Heart left ventricle (tissue), 16 donors: Measurements from ENCODE around the gene CMC4. TPM values are rescaled to one million over a fixed set of nuclear protein-coding genes. Genes with fewer than 3 reads are reported as not detected.

Source experiments
- ATAC-seq, 4 donors: fragments of 200-7000 bp; cut with Tn5 transposase; one replicate each; pipeline ENCODE4 v1.9.1; 2020 to 2022; ENCODE audit warnings: moderate library complexity in 4 of 4, mild to moderate bottlenecking in 3 of 4, moderate number of reproducible peaks in 1 of 4
- DNase-seq, 5 donors: peaks; one replicate each; pipeline ENCODE4 v3.0.0-alpha.2; 2020
- H3K27ac ChIP-seq, 12 donors: fragments of 200-600 bp; sonication (generic) in 4 of 12; one replicate each; pipeline versions ENCODE4 v1.5.0 to v1.8.0; 2016 to 2022; ENCODE audit warnings: mild to moderate bottlenecking in 2 of 12
- H3K27me3 ChIP-seq, 9 donors: fragments of 200-600 bp; sonication (generic) in 2 of 9; one replicate each; pipeline versions ENCODE4 v1.5.1 to v1.8.0; 2016 to 2022; ENCODE audit warnings: mild to moderate bottlenecking in 3 of 9
- H3K36me3 ChIP-seq, 9 donors: fragments of 200-600 bp; sonication (generic) in 2 of 9; one replicate each; pipeline versions ENCODE4 v1.5.0 to v1.8.0; 2018 to 2022; ENCODE audit warnings: mild to moderate bottlenecking in 2 of 9
- H3K4me1 ChIP-seq, 12 donors: fragments of 200-600 bp; sonication (generic) in 4 of 12; one replicate each; pipeline versions ENCODE4 v1.5.0 to v1.8.0; 2016 to 2022; ENCODE audit warnings: mild to moderate bottlenecking in 3 of 12
- H3K4me3 ChIP-seq, 12 donors: fragments of 200-600 bp; sonication (generic) in 4 of 12; one replicate each; pipeline versions ENCODE4 v1.5.0 to v1.8.0; 2017 to 2022; ENCODE audit warnings: mild to moderate bottlenecking in 9 of 12, moderate library complexity in 4 of 12
- H3K9me3 ChIP-seq, 12 donors: fragments of 200-600 bp; sonication (generic) in 4 of 12; one replicate each; pipeline versions ENCODE4 v1.5.0 to v1.8.0; 2016 to 2022; ENCODE audit warnings: mild to moderate bottlenecking in 1 of 12
- CTCF ChIP-seq, 12 donors: fragments of 200-600 bp; sonication (generic) in 4 of 12; IDR thresholded peaks; one replicate each; pipeline versions ENCODE4 v1.5.0 to v1.8.0; 2018 to 2022; ENCODE audit warnings: antibody characterized with exemption in 12 of 12, mild to moderate bottlenecking in 5 of 12
- POLR2A ChIP-seq, 2 donors: fragments of 450-650 bp; IDR thresholded peaks; one replicate each; pipeline ENCODE4 v1.6.1; 2017; ENCODE audit warnings: antibody characterized with exemption in 2 of 2, mild to moderate bottlenecking in 2 of 2, moderate library complexity in 2 of 2
- WGBS, 4 donors: extraction: QIAGEN DNeasy Blood & Tissue Kit in 2 of 4; methylation state at CpG; one replicate each; pipeline versions ENCODE4 v1.1.5 to v1.1.7; 2013 to 2018; 5-methylcytosine and 5-hydroxymethylcytosine counted together
- intact Hi-C, 10 donors: fragments of 100-400 bp; cut with DNase I; formaldehyde crosslinking; loops; one replicate each; pipeline versions ENCODE4 v1.11.1 to v1.14.2; 2022
- polyA plus RNA-seq, 2 donors: library from polyadenylated mRNA; stranded (reverse); fragments of 200-250 nt; gene quantifications; one replicate each; pipeline ENCODE4 v1.2.3, GENCODE V29; 2013
- total RNA-seq, 9 donors: library from RNA; depleted of rRNA in 2 of 9; stranded (reverse); fragments of >200 nt in 2 of 9; fragmentation: NEBNext Ultra II Directional in 3 of 9; extraction: Animal tissue kit (Norgen Biotek cat#: 25700) in 3 of 9; gene quantifications; one replicate each; pipeline versions ENCODE4 v1.1.0 to v1.2.4, GENCODE V29; 2016 to 2023
- donor health status: ischemic (EF 13 %, LVEDD 7.1; RV severe dilation, severe dysfunction).
- donor health status: healthy with polysubstance abuse.
- donor health status: DM: no; HTN: yes; CAD: no.
- donor health status: DM: no; HTN: no; CAD: no.
- donor health status: ischemic (EF 25% LVEDD 6.9; RV normal size, moderate dysfunction).
- donor health status: ischemic (EF 25% LVEDD 5.7; RV mildly dilated, moderate dysfunction).
- donor health status: healthy.
- donor health status: DM: yes; HTN: yes; CAD: no.
- donor health status: ischemic (EF 35%, LVEDD 5.7; RV mildly dilated, moderate dysfunction).
- donor health status: nonischemic (EF 11% LVEDD 7.7; RV severe dilation, severe dysfunction).
- donor health status: DM: yes; HTN: yes; CAD: no.
- donor health status: PGD.
- donor health status: ischemic (EF 29% LVEDD 5.4; RV normal size, mild dysfunction).
- donor health status: nonischemic (EF 23%, LVEDD 6.1; RV moderate dilation, normal function).

CMC4 gene
- total and polyA plus RNA-seq, 11 donors: 14.4 to 74.3 (median 24.0) TPM

- ATAC-seq (no peak), DNase-seq (no peak)
- Histone ChIP-seq H3K4me1 (no peaks in the 10 kb centered on the region), H3K9me3 (no peaks in the 10 kb centered on the region), H3K27ac (no peak overlapping the region), H3K36me3 (peaks cover 0 to 22% (median 2%) of the 10 kb centered on the region in 9 donors), H3K27me3 (no peaks in the 10 kb centered on the region), H3K4me3 (no peak overlapping the region)
- TF ChIP-seq POLR2A (IDR thresholded peaks at IDR 0.05): no peak
- intact Hi-C loops: no loop called here
- WGBS, 4 donors: 75 to 99% (median 88%) methylated on average over 3 of the region's 3 CpGs
These were observed 41.2 kb upstream of the CMC4 start for GRCh38 chrX:155112171-155112570.

GRCh38 chrX:155108427-155108826 lies 37.5 kb upstream of the CMC4 start:
- intact Hi-C loops: no loop called here
- H3K9me3 ChIP-seq: no peaks in the 10 kb centered on the region
- peaks cover 0 to 13% (median 0%) of the 10 kb centered on the region in 9 donors for H3K36me3 ChIP-seq
- DNase-seq (no peak), ATAC-seq (no peak)
- H3K4me3 ChIP-seq: no peak overlapping the region
- H3K27me3 ChIP-seq: no peaks in the 10 kb centered on the region
- TF ChIP-seq POLR2A (IDR thresholded peaks at IDR 0.05): no peak
- no peak for TF ChIP-seq CTCF (IDR thresholded peaks at IDR 0.05)
- H3K27ac ChIP-seq: no peak overlapping the region
- H3K4me1 ChIP-seq: no peaks in the 10 kb centered on the region

GRCh38 chrX:155105919-155106318 lies 35.0 kb upstream of the CMC4 start:
- no peak overlapping the region for H3K4me3 ChIP-seq
- intact Hi-C loops: no loop called here
- H3K4me1 ChIP-seq: no peaks in the 10 kb centered on the region
- TF ChIP-seq POLR2A (IDR thresholded peaks at IDR 0.05) (no peak), CTCF (IDR thresholded peaks at IDR 0.05) (no peak)
- no peak for DNase-seq
- no peak overlapping the region for H3K27ac ChIP-seq
- no peaks in the 10 kb centered on the region for H3K27me3 ChIP-seq
- H3K36me3 ChIP-seq: peaks cover 0 to 13% (median 0%) of the 10 kb centered on the region in 9 donors
- WGBS, 4 donors: 73 to 97% (median 89%) methylated on average over 2 of the region's 2 CpGs
- no peak for ATAC-seq
- no peaks in the 10 kb centered on the region for H3K9me3 ChIP-seq

GRCh38 chrX:155094468-155095061 lies 23.6 kb upstream of the CMC4 start:
- Histone ChIP-seq H3K4me3 (no peak overlapping the region), H3K36me3 (peaks cover 0 to 66% (median 10%) of the 10 kb centered on the region in 9 donors), H3K27ac (no peak overlapping the region), H3K27me3 (no peaks in the 10 kb centered on the region), H3K9me3 (no peaks in the 10 kb centered on the region), H3K4me1 (no peaks in the 10 kb centered on the region)
- TF ChIP-seq CTCF (IDR thresholded peaks at IDR 0.05) (peak; percentile 43 to 67 (median 54)), POLR2A (IDR thresholded peaks at IDR 0.05) (no peak)
- DNase-seq (no peak), ATAC-seq (no peak)
- intact Hi-C loops: loop anchor here in 6 of 10 donors (5.0 to 10.0 kb wide), 5 partner anchors 80 to 730 kb away; partner anchors contain the start of gene VBP1 (in 1 of the 6)
- 30 to 45% (median 33%) methylated on average over 4 of the region's 4 CpGs for WGBS, 4 donors
